ENCODE results near the gene DEXI.

Gene DEXI

GRCh38 chr16:10923146-10923649, 19.1 kb downstream of the DEXI start:
- no peak for DNase-seq

- no peak for DNase-seq
Observed at GRCh38 chr16:10922328-10923145, 19.7 kb downstream of the DEXI start.

GRCh38 chr16:10921536-10922327, 20.5 kb downstream of the DEXI start:
- no peak for DNase-seq

DNA sequence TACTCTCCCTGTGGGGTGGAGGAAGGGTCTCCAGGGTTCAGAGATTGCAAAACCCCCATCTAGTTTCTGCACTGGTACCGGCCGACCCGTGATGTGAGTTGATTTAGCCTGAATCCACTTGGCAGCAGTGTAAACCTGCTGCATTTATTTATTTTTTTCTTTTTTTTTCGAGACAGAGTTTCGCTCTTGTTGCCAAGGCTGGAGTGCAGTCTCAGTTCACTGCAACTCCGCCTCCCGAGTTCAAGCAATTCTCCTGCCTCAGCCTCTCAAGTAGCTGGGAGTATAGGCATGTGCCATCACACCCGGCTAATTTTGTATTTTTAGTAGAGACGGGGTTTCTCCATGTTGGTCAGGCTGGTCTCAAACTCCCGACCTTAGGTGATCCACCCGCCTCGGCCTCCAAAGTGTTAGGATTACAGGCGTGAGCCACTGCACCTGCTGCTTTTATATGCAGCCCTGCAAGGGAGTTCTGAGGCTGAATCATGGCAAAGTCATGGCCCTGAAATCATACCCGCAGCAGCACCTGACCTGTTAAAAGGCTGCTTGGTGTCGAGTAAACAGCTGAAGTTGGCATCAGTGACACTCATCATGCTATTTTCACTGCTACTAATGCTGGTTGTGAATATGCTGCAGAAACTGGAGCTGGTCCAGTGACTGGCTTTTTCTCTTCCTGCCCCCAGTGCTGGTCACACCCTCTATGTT, 21.4 kb downstream of the DEXI start:
- DNase-seq, result no peak

DNA sequence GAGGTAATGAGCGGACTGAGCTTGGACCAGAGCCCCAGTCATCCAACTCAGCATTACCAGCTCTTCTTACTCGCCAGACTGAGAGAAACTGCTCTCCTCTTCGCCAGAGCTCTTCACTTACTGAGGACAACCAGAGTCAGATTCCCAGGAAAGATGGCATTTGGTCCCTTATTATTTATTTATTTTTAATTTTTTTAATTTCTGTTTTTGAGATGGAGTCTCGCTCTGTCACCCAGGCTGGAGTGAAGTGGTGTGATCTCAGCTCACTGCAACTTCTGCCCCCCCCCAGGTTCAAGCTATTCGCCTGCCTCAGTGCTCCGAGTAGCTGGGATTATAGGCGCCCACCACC, 23.3 kb downstream of the DEXI start:
- DNase-seq, result no peak

DNA sequence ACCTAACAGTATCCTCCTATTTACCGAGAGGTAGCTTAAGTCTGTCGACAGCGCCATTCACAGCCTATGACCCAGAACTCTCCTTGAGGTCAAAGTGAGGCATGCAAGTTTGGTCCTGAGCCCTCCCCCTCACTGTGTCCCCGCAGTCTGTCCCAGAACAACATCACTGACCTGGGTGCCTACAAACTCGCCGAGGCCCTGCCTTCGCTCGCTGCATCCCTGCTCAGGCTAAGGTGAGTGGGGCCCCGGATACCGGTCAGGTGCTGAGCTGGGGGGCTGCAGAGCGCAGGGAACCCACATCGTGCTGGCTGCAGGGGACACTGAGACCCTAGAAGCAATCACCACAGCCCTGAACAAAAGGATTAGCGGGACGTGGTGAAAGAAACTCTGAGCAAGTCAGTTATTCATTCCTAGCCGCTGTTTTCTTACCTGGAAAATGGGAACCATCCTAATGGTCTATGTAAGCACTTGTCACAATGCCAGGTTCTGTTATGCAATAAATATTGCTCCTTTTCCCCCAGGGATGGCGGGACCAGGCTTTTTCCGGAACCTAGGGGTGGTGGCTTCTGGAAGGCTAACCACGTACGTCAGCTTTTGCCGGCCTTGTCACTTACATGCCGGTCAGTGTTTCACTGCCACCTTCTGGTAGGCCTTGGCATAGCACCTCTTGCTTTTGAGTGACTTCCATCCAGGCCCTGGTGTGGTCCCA, 23.8 kb downstream of the DEXI start:
- DNase-seq, result peak; percentile 56

DNA sequence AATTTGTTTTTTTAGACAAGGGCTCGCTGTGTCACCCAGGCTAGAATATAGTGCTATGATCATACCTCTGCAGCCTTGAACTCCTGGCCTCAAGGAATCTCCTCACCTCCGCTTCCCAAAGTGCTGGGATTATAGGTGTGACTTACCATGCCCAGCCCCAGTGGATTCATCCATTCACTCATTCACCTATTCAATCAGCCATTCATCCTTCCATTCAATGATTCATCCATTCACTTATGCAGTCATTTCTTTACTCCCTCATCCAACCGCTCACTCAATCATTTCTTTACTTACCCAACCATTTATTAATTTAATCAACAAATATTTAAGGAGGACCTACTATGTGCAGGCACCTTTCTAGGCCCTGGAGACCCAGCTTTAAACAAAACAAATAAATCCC, 25.7 kb downstream of the DEXI start:
- DNase-seq, result no peak

GRCh38 chr16:10911267-10911666, 31.0 kb downstream of the DEXI start:
- DNase-seq, result no peak

GRCh38 chr16:10907757-10908045, 34.6 kb downstream of the DEXI start:
- no peak for DNase-seq

GRCh38 chr16:10906914-10907756, 35.1 kb downstream of the DEXI start:
- no peak for DNase-seq

- no peak for DNase-seq
Observed at GRCh38 chr16:10906482-10906881, 35.8 kb downstream of the DEXI start.

- no peak for DNase-seq
Observed at GRCh38 chr16:10902999-10903398, 39.3 kb downstream of the DEXI start.

- no peak for DNase-seq
Observed at GRCh38 chr16:10897134-10897533, 45.1 kb downstream of the DEXI start.

DNA sequence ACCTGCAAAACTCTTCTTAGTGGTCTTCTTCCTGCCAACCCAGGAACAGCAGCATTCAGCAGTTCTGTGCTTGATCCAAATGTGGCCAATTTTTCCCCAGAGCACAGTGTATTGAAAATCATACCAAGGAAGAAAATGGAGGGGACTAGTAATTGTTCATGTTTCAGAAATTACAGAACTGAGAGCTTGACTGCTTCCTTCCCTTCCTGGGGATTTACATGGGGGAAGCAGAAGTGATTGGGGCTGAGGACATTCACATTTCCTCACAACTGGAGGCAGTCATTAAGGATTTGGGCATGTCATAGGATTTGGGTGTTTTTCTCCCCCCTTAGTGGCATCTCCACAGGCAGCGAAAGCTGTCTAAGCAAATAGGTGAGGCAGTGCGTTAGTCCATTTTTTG, 45.5 kb downstream of the DEXI start:
- DNase-seq, result no peak

DNA sequence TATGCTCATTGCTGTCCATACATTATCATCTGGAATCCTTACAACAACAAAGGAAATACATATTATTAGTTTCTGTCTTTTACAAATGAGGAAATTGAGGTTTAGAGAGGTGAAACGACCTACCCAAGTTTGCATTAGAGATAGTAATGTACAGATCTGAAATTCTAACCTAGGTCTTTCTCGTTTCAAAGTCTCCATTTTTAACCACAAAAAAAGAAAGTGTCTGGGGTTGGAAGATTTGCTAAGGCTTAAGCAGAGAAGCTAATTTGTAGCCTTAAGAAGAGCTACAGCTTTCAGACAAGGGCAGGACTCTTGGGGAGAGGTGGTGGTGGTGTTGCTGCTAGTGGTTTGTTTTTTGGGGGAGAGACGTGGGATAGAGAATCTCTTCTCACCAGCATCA, 46.1 kb downstream of the DEXI start:
- no peak for DNase-seq

- no peak for DNase-seq
Observed at GRCh38 chr16:10895053-10895946, 47.0 kb downstream of the DEXI start.

DNA sequence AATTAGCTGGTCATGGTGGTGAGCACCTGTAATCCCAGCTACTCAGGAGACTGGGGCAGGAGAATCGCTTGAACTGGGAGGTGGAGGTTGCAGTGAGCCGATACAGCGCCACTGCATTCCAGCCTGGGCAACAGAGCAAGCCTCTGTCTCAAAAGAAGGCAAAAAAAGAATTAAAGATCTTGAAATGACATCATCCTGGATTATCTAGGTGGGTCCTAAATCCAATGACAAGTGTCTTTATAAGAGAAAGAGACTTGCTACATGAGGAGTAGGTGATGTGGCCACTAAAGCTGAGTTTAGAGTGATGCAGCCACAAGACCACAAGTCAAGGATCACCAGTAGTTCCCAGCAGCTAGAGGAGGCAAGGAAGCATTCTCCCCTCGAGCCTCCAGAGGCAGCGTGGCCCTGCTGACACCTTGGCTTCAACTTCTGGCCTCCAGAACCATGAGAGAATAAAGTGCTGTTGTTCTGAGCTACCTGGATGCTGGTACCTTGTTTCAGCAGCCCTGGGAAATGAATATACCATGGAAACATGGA, 49.4 kb downstream of the DEXI start:
- DNase-seq, result no peak

DNA sequence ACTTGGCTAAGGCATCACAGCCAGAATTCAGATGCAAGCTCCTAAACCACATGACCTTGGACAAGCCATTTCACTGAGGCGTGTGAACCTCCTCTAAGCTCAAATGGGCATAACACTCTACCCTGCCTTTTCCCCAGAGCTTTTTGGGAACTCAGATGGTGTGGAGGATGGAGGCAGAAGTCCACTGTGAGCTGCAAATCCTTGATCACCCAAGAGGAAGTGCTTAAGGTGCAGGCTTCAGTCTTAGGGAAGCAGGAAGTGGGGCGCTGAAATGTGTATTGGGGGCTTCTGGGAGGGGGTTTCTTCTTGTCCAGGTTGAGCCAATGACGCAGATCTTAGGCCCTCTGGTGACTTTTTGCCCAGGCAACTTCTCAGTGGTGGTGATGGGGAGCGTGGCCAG, 52.4 kb downstream of the DEXI start:
- no peak for DNase-seq

DNA sequence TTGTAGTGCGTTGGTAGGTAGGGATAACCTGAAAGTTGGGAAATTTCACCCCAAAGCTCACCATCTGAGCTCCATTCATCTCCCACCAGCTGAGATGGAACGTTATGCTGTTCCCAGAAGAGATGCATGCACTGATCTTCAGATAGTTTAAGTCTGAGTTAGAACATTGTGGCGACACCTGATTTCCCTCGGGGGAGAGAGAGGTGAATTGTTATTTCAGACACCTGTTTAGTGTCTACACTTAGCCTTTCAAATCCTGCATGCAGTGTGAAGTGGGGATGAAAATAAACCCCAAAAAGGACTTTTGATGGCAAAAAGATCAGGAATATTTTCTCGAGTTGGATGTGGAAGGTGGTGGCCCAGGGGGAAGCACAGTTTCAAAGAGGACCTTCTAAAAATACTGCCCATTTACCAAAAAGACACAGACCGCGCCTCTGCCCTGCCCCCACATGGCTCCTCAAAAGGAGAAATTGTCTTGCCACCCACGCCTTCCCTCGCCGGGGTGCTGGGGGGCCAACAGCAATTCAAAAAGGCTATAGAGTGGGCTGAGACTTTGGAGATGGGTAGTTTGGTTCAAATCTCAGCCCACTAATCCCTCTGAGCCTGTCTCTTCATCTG, 53.8 kb downstream of the DEXI start:
- no peak for DNase-seq

GRCh38 chr16:10885246-10885645, 57.0 kb downstream of the DEXI start:
- DNase-seq, result no peak
